Ectodermal cell (in vitro differentiated cells): Measurements from ENCODE around the gene MAFF.

Experiments
- H3K27ac ChIP-seq: 2 replicates; pipeline ENCODE4 v1.7.0; 2013; ENCODE audit warnings: mild to moderate bottlenecking, low read depth, low read length; ENCODE audit not compliant: insufficient read depth, poor library complexity, severe bottlenecking
- H3K27me3 ChIP-seq: 2 replicates; pipeline ENCODE4 v1.7.0; 2013; ENCODE audit warnings: mild to moderate bottlenecking, low read length; ENCODE audit not compliant: insufficient read depth, control insufficient read depth, poor library complexity, severe bottlenecking
- H3K36me3 ChIP-seq: one replicate; pipeline ENCODE4 v1.7.0; 2013; ENCODE audit warnings: low read length; ENCODE audit not compliant: control insufficient read depth, insufficient read depth
- H3K4me1 ChIP-seq: one replicate; pipeline ENCODE4 v1.7.0; 2013; ENCODE audit warnings: low read length; ENCODE audit not compliant: control insufficient read depth, insufficient read depth
- H3K4me3 ChIP-seq: 2 replicates; pipeline ENCODE4 v1.7.0; 2013; ENCODE audit warnings: low read depth, low read length, control low read depth; ENCODE audit not compliant: insufficient read depth
- H3K9me3 ChIP-seq: 2 replicates; pipeline ENCODE4 v1.7.0; 2013; ENCODE audit warnings: mild to moderate bottlenecking, low read length, moderate library complexity; ENCODE audit not compliant: control insufficient read depth
- WGBS, 2 experiments: methylation state at CpG; one replicate each; pipeline ENCODE4 v1.1.7; 2013; ENCODE audit warnings: missing lambda C conversion rate in 2 of 2; 5-methylcytosine and 5-hydroxymethylcytosine counted together

The MAFF gene

GRCh38 chr22:38260761-38261681, 59.2 kb downstream of the MAFF start:
- no peaks in the 10 kb centered on the region for H3K36me3 ChIP-seq
- WGBS, 2 experiments, result 65 to 75% methylated on average over 15 of the region's 15 CpGs
- H3K4me1 ChIP-seq, result peaks cover 19% of the 10 kb centered on the region
- H3K4me3 ChIP-seq, result no peak overlapping the region
- H3K27ac ChIP-seq, result peak overlapping the region; percentile 52
- no peaks in the 10 kb centered on the region for H3K9me3 ChIP-seq
- H3K27me3 ChIP-seq, result no peaks in the 10 kb centered on the region

GRCh38 chr22:38262051-38262795, 60.4 kb downstream of the MAFF start:
- H3K27ac ChIP-seq, result no peak overlapping the region
- no peaks in the 10 kb centered on the region for H3K9me3 ChIP-seq
- H3K4me3 ChIP-seq, result no peak overlapping the region
- H3K4me1 ChIP-seq, result peaks cover 19% of the 10 kb centered on the region
- whole genome bisulfite sequencing, 2 experiments, result 79 to 84% methylated on average over 19 to 20 of the region's 20 CpGs
- H3K27me3 ChIP-seq, result no peaks in the 10 kb centered on the region
- no peaks in the 10 kb centered on the region for H3K36me3 ChIP-seq

- H3K27ac ChIP-seq, result no peak overlapping the region
Measured at GRCh38 chr22:38264322-38264843, 62.6 kb downstream of the MAFF start.

More at GRCh38 chr22:38264322-38264843, 62.6 kb downstream of the MAFF start:
- Histone ChIP-seq H3K27me3 (no peaks in the 10 kb centered on the region), H3K36me3 (no peaks in the 10 kb centered on the region), H3K9me3 (no peaks in the 10 kb centered on the region), H3K4me1 (peaks cover 19% of the 10 kb centered on the region), H3K4me3 (no peak overlapping the region)
- WGBS, 2 experiments, result 88 to 93% methylated on average over 6 of the region's 6 CpGs
